GM21723 (cell line): ENCODE measurements around the gene SPTA1.
"Not testable (repeated sequence)": the region's sequence is repeated elsewhere in the genome, so short reads cannot be mapped to it uniquely, and the experiment has no call there.

Experiments used
- ATAC-seq: cut with Tn5 transposase; IDR thresholded peaks from one replicate; pipeline ENCODE4 v1.9.1; 2021; ENCODE audit warnings: mild to moderate bottlenecking, moderate library complexity; ENCODE audit not compliant: unreplicated experiment

The SPTA1 gene

DNA sequence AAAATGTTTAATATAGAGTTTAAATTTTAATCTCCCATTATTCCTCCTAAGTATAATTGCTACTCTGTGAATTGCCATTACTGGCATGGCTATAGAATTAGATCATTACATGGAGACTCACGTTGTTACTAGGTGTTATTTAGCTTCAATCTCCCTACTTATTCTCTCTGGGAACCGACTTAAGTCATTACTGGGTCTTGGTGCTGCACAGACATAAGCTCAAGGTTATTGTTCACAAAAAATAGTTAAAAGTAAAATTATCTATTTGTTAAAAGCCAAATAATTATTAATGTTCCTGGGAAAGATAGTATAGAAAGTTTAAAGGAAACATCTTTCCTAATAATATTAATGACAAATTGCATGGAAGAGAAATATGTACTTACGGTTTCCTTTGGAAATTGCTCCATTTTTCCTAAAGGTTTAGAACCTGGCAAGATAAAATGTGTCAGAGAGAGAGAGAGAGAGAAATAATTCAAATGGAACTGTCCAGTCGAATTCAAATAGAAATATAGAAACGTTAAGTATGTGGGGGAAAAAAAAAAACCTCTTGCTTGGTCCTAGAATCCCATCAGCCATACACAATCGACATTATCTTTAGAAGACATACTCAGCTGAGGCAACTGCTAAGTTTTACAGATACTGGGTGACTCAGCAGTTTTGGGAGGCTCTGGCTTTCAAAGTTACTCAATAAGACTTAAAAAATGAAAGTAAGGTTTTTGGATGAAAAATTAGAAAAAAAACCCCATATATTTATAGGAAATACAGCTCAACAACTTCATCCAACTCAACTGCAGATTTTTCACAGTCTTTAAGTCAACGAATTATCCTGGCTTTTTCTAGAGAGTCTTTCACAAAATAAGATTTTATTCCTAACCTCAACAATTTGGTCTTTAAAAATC is at the start of gene SPTA1:
TSS of gene SPTA1 (minus strand) at position 605 of the 899 bp plus-strand sequence. CDS start at position 407, 198 bp downstream.
- ATAC-seq, result no peak

DNA sequence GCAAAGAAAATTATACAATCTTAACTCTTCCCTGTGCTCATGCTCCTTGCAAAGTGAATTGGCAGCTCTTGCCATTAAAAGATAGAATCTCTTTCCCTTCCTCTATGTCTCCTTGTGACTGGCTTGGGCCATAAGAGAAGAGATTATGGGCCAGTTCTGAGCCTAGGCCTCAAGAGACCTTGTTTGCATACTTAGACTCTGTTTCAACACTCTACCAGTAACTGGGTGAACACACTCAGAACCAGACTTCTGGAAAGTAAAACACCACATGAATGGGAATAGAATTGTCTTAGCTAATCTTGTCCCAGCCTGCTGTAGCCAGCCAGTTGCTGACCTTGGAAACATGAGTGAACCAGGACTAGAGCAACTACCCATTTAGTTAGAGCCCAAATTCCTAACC is 49.3 kb upstream of the SPTA1 start:
- ATAC-seq, result no peak

DNA sequence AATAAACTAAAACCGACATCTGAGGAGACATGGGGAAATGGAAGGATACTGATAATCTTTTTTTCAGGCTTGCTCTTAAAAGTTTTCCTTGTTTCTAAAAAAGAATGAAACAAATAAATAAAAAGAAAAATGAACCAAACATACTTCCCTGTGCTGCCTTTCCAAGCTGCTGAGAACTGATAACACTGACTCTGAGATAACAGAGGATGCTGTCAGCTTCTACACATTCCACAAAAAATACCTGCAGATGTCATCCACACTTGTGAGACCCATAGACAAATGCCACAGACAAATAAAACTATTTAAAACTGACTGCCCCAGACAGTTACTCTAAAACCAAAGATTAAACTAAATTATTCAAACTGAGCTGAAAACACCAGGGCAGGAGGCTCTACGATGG is 46.0 kb upstream of the SPTA1 start:
- ATAC-seq, result no peak

DNA sequence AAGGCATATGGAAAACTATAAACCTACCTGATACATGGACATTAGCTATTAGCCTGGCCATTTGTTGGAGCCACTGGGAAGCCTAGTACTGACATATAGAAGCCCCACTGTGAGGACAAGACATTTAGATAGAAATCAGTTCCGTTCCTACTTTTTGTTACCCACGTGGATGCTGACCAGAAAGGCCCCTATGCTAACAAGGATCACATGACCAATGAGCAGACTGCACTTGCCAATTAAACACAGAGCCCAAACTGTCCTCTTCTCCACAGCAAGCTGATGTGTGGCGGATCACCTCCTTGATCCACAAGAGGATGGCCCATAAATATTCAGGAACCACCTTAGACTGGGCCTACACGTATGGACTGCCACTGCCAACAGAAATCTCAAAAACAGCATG is 45.2 kb upstream of the SPTA1 start:
- no peak for ATAC-seq

DNA sequence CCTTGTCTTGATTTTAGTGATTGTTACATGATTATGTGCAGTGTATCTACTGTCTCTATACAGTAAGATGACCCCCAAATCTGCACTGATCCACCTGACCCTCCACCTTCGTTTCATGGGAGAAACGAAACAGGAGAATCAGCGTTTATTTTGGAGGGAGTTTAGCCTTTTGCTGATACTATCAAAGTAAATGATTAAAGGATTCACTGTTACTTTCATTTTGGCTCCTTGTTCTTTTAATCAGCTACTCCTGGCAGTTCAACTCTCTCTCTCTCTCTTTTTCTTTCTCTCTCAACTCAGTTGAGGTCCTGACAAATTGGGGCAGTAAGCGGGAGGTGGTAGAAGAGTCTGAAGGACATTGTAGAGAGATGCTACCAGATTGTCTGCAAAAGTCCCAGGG is 43.9 kb upstream of the SPTA1 start:
- ATAC-seq, result no peak

DNA sequence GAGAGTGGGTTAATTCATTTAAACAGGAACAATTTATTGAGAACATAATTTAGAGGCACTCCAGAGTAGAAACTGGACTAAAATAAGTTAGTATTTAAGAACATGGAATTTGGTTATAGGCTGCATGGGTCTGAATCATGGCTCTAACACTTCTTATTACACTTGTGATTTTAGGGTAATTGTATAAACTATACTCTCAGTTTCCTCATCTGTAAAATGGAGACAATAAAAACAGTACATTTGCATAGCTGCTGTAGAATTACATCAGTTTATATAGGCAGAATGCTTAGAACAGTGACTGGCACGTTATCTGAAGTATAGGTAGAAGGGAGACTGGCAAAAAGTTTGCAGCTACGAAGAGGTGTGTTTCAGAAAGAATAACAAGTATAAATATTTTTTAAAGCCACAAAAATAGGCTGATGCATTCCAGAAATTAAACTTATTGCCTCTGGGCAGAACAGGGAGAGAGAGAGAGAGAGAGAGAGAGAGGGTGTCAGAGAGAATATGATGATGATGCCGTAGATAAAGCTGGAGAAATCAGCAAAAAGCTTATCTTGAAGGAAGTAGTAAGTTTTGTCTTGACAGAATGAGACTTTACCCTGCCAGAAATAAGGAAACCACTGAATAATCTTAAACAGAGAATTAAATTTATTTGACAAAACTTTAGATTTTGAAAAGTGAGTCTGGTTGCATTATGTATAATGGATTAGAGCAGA is 42.2 kb upstream of the SPTA1 start:
- no peak for ATAC-seq

DNA sequence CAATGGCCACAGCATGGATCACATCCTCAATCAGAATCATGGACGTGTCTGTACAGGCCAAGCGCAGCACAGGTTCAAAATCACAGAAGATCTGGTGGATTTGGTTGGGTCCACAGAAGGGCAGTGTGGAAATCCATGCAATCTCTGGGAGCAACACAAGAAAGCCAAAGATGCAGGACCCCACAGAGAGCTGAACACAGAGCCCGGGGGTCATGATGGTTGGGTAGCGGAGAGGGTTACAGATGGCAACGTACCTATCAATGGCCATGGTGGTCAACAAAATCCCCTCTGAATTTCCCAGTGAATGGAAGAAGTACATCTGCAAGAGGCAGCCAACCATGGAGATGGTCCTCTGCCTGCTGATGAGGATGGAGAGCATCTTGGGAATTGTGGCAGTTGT is 37.9 kb upstream of the SPTA1 start:
- no peak for ATAC-seq

DNA sequence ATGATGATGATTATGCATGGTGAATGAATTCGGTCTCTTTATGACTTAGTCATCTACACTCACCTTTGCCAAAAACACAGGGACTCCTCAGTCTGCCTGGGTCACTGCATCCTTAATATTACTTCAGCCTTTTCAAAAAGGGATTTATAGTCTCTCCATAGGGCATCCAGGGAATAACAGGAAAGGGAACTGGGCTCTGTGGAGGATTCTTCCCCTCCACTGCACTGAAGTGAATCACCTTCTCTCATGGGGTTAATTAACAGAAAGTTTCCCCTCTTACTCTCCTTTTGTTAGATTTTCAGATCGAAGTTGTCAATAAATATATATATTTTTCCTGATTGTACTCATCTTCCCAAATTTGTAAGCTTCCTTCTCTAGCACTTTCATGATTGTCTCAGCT is 34.1 kb upstream of the SPTA1 start, which contains the start of gene OR6K3:
TSS of gene OR6K3 (minus strand) at position 101 of the 400 bp plus-strand sequence. CDS start 2,605 bp downstream, outside the sequence.
- ATAC-seq, result no peak

DNA sequence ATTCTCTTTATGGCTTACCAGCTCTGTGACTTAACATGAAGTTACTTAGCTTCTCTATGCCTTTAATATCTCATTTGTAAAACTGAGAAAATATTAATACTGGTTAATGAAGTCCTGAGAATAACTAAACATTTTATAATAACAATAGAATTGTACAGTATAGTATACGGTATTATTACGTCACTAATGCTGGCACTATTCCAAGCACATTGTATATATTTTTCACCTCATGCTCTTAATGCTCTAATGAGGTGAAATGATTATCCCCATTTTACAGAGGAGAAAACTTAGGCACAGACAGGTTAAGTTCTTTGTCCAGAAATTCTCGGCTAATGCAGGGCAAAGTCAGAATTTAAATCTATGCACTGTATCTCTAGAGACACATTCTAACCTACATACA is 33.1 kb upstream of the SPTA1 start:
- ATAC-seq, result no peak

DNA sequence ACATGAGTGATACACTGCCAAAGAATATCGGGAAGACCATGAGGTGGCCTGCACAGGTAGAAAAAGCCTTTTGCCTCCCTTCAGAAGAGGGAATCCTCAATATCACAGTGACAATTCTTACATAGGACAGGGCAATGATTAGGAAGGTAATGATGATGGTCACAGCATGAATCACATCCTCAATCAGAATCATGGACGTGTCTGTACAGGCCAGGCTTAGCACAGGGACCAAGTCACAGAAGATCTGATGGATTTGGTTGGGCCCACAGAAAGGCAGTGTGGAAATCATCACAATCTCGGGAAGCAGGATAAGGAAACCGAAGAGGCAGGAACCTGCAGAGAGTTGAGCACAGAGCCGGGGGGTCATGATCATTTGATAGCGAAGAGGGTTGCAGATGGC is 30.8 kb upstream of the SPTA1 start:
- no peak for ATAC-seq

DNA sequence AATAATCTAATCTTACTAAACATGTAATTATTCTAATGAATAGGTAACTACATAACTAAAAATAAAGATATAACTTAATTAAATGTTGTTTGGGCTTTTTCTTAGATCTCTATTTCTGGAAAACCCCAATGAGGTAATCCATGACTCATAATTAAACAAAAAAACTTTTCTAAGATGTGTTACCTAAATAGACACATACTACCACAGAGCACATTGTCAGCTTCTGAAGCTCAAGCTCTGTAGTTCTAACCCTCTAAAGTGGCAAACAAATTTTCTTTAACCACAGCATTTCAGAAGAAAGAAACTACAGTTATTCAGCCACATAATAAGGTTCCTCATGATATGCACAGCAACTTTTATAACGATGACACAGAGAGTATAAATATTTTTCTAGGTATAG is 29.8 kb upstream of the SPTA1 start:
- no peak for ATAC-seq

DNA sequence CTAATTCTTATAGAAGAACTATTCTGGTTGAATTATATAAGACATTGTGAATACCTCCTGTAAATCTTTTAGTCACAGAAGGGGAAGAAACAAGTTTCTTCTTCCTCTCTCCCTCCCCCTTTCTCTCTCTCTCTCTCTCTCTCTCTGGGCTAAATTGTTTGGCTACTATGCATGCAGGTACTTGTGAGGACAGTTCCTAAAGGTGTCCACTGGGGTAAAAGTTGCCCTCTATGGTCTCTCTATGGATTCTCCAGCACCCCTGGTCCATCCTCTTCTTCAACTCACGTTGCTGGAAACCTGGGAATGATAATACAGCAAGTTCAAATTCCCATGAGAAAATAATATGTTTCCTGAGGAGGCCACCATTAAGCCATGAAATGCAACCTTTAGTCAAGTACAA is 28.2 kb upstream of the SPTA1 start:
- ATAC-seq, result no peak

DNA sequence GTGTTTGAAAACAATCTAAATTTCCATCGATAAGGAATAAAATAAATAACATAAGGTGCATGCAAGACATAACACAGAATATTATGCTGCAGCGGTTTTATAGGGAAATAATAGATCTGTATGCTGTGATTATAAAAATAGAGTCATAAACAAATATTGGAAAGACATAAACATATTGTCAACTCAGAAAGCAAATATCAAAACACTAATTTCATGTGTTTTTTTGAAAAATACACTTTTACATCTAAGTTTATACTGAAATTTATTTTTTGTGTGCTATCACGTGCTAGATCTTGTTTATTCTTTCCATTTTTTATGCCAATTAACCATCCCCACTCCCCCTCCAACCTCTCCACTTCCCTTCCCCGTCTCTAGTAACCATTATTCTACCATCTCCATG is 24.6 kb upstream of the SPTA1 start:
- no peak for ATAC-seq

DNA sequence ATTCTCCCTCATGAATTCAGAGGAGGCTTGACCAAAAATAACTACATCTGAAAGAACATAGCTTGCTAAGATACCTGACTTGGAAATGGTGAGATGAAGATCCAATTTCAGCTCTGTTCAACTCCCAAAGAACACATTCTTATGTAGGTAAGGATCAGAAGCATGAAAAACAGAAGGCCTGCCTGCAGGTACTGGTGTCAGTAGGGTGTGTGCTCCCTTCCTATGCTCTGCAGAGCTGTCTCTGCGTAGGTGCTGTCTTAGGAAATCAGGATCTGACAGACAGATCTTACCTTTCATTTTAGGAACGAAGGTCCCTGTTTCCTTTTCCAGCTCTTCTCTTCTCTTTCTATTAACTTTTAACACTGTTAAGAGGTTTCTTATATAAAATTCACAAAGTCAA is 19.6 kb upstream of the SPTA1 start:
- no peak for ATAC-seq

DNA sequence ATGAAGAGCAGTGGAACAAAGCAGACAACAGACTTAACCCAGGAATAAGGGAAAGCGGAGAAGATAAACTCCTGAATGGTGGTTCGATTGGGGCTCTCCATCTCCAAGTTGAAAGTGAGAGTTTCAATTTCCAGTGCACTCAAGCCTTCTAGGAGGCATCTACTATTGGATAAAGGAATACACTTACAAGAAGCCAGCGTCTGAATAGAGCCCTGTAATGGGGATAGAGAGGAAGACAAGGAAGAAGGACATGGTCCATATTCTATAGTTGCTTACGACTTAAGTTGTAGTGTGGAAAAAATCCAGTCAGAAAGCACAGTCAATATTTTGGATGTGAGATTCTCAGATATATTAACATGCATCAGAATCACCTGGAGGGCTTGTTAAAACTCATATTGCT is 14.0 kb upstream of the SPTA1 start, which contains the start of gene OR6K2:
TSS of gene OR6K2 (minus strand) at position 101 of the 400 bp plus-strand sequence. CDS start at position 101, 0 bp downstream.
- no peak for ATAC-seq

DNA sequence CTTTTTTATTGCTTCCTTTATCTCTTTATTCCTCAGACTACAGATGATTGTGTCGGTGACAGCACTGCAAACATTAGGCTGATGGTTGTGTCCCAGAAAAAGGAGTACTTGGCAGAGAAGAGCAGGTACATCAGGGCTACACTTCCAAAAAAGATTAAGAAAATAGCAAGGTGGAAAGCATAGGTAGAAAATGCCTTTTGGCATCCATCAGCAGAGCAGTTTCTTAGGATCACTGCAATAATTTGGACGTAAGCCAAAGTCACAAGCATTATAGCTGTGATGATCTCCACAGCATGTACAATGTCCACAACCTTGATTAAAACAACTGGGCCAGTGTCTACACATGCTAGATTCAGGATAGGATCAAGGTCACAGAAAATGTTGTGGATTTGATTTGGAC is 8.1 kb upstream of the SPTA1 start:
- no peak for ATAC-seq

DNA sequence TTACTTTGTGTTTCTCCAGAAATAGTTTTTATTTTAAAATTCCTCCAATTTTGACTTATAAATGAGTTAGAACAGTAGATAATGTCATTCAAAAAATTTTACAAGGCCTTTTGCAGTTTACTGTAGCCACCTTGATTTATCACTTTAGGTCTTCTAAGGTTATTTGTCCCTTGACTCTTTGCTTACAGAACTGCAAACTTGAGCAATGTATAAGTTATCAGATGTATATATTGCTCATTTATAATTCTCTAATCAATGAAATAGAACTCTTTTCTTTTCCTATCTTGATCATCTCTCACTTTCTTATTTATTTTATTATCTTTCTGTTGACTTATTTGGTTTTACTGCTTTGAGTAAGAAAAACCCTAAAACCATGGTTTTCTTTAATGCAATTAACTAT is 5.8 kb upstream of the SPTA1 start:
- no peak for ATAC-seq

DNA sequence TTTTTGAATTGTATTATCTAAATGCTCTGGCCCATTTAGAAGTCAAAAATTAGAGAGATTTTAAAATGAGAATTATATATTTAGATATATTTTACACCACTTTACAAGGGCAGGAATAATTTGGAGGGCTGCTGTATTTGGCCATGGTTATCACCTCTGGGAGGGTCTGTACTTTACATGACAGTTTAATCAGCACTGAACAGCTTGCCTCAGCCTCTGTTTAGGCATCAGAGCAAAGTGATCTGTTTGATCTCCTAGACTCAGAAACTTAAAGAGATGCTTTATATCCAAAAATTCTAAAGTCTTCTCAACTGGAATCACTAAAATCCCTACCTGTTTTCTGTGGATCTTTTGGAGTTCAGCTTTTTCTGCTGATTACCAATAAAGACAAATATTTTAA is 5.4 kb upstream of the SPTA1 start:
- no peak for ATAC-seq

DNA sequence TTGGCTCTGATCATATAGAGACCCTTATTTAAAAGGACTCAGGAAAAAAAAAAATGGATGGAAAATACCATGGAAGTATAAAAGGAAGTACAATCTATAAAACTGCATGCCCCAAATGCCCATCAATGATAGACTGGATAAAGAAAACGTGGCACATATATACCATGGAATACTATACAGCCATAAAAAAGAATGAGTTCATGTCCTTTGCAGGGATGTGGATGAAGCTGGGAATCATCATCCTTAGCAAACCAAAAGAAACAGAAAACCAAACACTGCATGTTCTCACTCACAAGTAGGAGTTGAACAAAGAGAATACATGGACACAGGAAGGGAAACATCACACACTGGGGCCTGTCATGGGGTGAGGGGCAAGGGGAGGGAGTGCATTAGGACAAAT is 4.6 kb upstream of the SPTA1 start:
- not testable (repeated sequence) for ATAC-seq

DNA sequence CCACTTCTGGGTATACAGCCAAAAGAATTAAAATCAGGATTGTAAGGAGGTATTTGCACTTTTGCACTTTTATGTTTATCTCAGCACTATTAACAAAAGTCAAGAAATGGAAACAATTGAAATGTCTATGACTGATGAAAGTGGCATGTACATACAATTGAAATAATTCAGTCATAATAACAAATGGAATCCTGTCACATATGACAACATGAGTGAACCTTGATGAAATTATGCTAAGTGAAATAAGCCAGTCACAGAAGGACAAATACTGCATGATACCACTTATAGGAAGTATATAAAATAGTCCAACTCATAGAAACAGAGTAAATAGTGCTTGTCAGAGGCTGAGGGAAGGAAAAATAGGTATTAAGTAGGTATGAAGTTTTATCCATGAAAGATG is 3.4 kb upstream of the SPTA1 start:
- no peak for ATAC-seq

DNA sequence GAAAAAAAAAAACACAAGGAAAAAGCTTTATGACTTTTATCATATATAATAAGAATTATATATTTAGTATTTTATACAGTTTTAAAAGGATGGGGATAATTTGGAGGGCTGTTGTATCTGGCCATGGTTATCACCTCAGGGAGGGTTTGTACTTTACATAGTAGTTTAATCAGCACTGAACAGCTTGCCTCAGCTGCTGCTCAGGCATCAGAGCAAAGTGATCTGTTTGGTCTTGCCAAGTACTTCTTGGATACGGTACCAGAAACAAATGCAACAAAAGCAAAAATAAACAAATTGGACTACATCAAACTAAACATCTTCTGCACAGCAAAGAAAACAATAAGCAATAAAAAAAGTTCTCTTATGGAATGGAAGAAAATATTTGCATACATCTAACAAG is 2.6 kb upstream of the SPTA1 start:
- no peak for ATAC-seq

DNA sequence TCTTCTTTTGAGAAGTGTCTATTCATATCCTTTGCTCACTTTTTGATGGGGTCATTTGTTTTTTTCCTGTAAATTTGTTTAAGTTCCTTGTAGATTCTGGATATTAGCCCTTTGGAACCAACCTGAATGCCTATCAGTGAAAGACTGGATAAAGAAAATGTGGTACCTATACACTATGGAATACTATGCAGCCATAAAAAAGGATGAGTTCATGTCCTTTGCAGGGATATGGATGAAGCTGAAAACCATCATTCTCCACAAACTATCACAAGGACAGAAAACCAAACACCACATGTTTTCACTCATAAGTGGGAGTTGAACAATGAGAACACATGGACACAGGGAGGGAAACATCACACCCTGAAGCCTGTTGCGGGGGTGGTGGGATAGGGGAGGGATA is 1.8 kb upstream of the SPTA1 start:
- not testable (repeated sequence) for ATAC-seq
